Right lobe of liver (tissue), 6 donors: ENCODE results near the gene BCL2. TPM values are rescaled to one million over a fixed set of nuclear protein-coding genes. Genes with fewer than 3 reads are reported as not detected.

Source experiments
- ATAC-seq, 4 donors: fragments of 200-7000 bp; cut with Tn5 transposase; one replicate each; pipeline ENCODE4 v1.9.1; 2020; ENCODE audit warnings: mild to moderate bottlenecking in 4 of 4, moderate library complexity in 4 of 4
- DNase-seq, 3 donors: peaks; one replicate each; pipeline ENCODE4 v3.0.0-alpha.2; 2020
- H3K27ac ChIP-seq, 3 donors: fragments of 200-600 bp; one replicate each; pipeline ENCODE4 v1.8.0; 2022
- H3K27me3 ChIP-seq, 2 donors: fragments of 200-600 bp; one replicate each; pipeline ENCODE4 v1.8.0; 2022
- H3K36me3 ChIP-seq, 4 donors: fragments of 200-600 bp; sonication (generic) in 1 of 4; one replicate each; pipeline versions ENCODE4 v1.5.1 to v1.8.0; 2017 to 2022; ENCODE audit warnings: control low read depth in 1 of 4
- H3K4me1 ChIP-seq, 4 donors: fragments of 200-600 bp; sonication (generic) in 1 of 4; one replicate each; pipeline versions ENCODE4 v1.5.1 to v1.8.0; 2017 to 2022; ENCODE audit warnings: control low read depth in 1 of 4
- H3K4me3 ChIP-seq, 3 donors: fragments of 200-600 bp; one replicate each; pipeline ENCODE4 v1.8.0; 2022
- H3K9me3 ChIP-seq, 4 donors: fragments of 200-600 bp; sonication (generic) in 1 of 4; one replicate each; pipeline versions ENCODE4 v1.5.1 to v1.8.0; 2017 to 2022; ENCODE audit warnings: control low read depth in 1 of 4
- POLR2A ChIP-seq: fragments of 450-650 bp; IDR thresholded peaks from one replicate; pipeline ENCODE4 v1.6.1; 2017; ENCODE audit warnings: antibody characterized with exemption, mild to moderate bottlenecking
- WGBS: methylation state at CpG from one replicate; pipeline ENCODE4 v1.1.6; 2018; ENCODE audit warnings: low coverage, low lambda C conversion rate; ENCODE audit not compliant: insufficient coverage; ENCODE audit errors: missing lambda C conversion rate; 5-methylcytosine and 5-hydroxymethylcytosine counted together
- intact Hi-C, 2 donors: fragments of 100-400 bp; cut with DNase I; formaldehyde crosslinking; loops; one replicate each; pipeline versions ENCODE4 v1.11.2 to v1.14.1; 2022
- total RNA-seq, 6 experiments: library from RNA; depleted of rRNA in 2 of 6; stranded (reverse); fragments of >200 nt in 2 of 6; fragmentation: NEBNext Ultra II Directional in 3 of 6; extraction: Animal tissue kit (Norgen Biotek cat#: 25700) in 3 of 6; gene quantifications; one replicate each; pipeline versions ENCODE4 v1.1.0 to v1.2.4, GENCODE V29; 2016 to 2023
- TF ChIP-seq, protein P1 (sequence below), 4 donors: fragments of 200-600 bp in 3 of 4; fragments of 450-650 bp in 1 of 4; IDR thresholded peaks; one replicate each; pipeline versions ENCODE4 v1.5.1 to v1.8.0; 2016 to 2022; ENCODE audit warnings: antibody characterized with exemption in 4 of 4, mild to moderate bottlenecking in 2 of 4
- donor health status: DM: no; HTN: yes; CAD: no.
- donor health status: DM: no; HTN: no; CAD: no.
- donor health status: DM: no; HTN: no; CAD: no.
- donor health status: DM: no; HTN: yes; CAD: no.
- donor health status: DM: no; HTN: yes; CAD: no.

BCL2 gene
- total RNA-seq, 6 experiments from 2014 or later: 0.73 to 4.7 (median 2.7) TPM

DNA sequence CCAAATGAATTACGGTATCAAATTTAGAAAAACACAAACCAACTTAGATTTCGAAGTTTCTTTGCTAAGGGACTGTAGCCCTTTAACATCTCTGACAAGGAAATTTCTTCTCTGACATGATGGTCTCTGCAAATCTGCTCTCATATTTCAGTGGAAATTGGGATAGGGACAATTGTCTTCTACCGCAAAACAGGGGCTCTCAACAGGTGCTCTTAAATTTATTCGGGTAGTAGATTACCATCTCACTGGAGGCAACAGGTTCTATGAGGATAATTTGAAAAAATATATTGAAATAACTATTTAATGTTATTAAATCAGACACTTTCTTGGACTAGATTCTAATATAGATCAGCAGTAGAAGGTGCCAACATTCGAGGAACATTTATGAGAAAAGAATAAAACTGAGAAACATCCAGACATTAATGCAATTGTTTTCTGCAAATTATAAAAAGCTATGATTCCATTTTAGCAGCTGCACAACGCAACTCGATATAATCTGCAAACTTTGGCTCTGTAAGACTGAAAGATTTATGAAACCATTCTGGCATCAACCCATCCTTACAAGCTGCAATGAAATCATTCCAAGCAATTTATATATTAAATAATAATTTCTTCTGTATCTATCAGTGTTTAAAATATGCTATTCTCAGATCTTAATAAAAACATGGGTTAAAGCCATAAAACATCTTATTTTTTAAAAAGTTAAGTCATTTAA lies 10.0 kb upstream of the BCL2 start:
- Histone ChIP-seq H3K27me3 (no peaks in the 10 kb centered on the region), H3K4me1 (no peaks in the 10 kb centered on the region), H3K36me3 (peaks cover 0 to 39% (median 12%) of the 10 kb centered on the region in 4 donors), H3K4me3 (no peak overlapping the region), H3K9me3 (no peaks in the 10 kb centered on the region), H3K27ac (no peak overlapping the region)
- DNase-seq (no peak), ATAC-seq (no peak)
- TF ChIP-seq, protein P1, sequence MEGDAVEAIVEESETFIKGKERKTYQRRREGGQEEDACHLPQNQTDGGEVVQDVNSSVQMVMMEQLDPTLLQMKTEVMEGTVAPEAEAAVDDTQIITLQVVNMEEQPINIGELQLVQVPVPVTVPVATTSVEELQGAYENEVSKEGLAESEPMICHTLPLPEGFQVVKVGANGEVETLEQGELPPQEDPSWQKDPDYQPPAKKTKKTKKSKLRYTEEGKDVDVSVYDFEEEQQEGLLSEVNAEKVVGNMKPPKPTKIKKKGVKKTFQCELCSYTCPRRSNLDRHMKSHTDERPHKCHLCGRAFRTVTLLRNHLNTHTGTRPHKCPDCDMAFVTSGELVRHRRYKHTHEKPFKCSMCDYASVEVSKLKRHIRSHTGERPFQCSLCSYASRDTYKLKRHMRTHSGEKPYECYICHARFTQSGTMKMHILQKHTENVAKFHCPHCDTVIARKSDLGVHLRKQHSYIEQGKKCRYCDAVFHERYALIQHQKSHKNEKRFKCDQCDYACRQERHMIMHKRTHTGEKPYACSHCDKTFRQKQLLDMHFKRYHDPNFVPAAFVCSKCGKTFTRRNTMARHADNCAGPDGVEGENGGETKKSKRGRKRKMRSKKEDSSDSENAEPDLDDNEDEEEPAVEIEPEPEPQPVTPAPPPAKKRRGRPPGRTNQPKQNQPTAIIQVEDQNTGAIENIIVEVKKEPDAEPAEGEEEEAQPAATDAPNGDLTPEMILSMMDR (IDR thresholded peaks at IDR 0.05): no peak
- TF ChIP-seq POLR2A: no peak
- 87% methylated on average over 7 of the region's 7 CpGs for WGBS
- intact Hi-C loops: loop anchor here (10.0 kb wide), 2 partner anchors 205 to 305 kb away; no protein-coding TSS in a partner anchor

DNA sequence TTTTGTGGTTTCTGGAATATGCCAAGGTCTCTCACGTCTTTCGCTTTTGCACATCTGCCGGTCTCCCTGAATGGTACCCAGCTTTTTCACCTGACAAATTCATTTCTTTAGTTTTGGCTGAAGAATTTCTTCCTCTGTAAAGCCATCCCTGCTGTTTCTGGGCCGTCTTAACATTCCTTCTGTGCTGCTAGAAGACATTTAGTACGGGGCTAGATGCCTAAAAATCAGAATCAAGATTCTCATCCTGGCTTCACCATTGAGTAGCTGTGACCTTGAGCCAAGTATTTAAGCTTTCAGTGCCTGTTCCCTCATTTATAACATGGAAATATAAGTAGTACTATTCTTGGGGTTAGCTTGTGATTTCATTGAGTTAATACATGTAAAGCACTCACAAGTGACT lies 6.4 kb upstream of the BCL2 start:
- no peak for TF ChIP-seq POLR2A
- TF ChIP-seq, protein P1 (IDR thresholded peaks at IDR 0.05): no peak
- WGBS: 84% methylated on average over 5 of the region's 5 CpGs
- Histone ChIP-seq H3K27me3 (no peaks in the 10 kb centered on the region), H3K4me3 (no peak overlapping the region), H3K4me1 (peaks cover 0 to 8% (median 0%) of the 10 kb centered on the region in 4 donors), H3K36me3 (peaks cover 0 to 8% (median 4%) of the 10 kb centered on the region in 4 donors), H3K27ac (no peak overlapping the region), H3K9me3 (no peaks in the 10 kb centered on the region)
- intact Hi-C loops: loop anchor here (10.0 kb wide), 1 partner anchor 301 kb away; no protein-coding TSS in a partner anchor
- DNase-seq: no peak
- ATAC-seq: no peak

DNA sequence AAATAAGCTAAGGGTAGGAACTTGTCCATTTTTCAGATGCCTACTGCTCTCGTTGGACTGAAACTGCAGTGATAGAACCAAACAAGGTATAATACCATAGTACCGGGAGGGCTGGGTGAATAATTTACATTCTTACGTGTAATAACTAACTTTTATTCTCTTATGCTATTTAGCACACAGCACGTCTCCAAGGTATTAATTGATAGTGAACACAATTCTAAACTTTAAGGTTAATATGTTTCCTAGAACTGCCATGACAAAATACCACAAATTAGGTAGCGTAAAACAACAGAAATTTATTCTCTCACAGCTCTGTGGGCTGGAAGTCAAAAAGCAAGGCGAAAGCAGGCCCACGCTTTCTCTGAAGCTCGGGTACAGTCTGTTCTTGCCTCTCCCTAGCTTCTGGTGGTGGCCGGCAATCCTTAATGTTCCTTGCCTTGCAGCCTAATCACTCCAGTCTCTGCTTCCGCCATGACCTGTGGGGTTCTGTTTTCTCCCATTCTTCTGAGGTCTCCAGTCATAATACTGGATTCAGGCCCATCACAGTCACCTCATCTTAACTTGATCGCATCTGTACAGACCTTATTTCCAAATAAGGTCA lies 5.6 kb upstream of the BCL2 start:
- Histone ChIP-seq H3K27me3 (no peaks in the 10 kb centered on the region), H3K27ac (no peak overlapping the region), H3K9me3 (no peaks in the 10 kb centered on the region), H3K4me1 (peaks cover 0 to 8% (median 0%) of the 10 kb centered on the region in 4 donors), H3K36me3 (peaks cover 0 to 6% (median 3%) of the 10 kb centered on the region in 4 donors), H3K4me3 (no peak overlapping the region)
- DNase-seq (no peak), ATAC-seq (no peak)
- 86% methylated on average over 9 of the region's 11 CpGs for WGBS
- TF ChIP-seq POLR2A: no peak
- TF ChIP-seq, protein P1 (IDR thresholded peaks at IDR 0.05): no peak
- intact Hi-C loops: loop anchor here (10.0 kb wide), 1 partner anchor 300 kb away; no protein-coding TSS in a partner anchor

DNA sequence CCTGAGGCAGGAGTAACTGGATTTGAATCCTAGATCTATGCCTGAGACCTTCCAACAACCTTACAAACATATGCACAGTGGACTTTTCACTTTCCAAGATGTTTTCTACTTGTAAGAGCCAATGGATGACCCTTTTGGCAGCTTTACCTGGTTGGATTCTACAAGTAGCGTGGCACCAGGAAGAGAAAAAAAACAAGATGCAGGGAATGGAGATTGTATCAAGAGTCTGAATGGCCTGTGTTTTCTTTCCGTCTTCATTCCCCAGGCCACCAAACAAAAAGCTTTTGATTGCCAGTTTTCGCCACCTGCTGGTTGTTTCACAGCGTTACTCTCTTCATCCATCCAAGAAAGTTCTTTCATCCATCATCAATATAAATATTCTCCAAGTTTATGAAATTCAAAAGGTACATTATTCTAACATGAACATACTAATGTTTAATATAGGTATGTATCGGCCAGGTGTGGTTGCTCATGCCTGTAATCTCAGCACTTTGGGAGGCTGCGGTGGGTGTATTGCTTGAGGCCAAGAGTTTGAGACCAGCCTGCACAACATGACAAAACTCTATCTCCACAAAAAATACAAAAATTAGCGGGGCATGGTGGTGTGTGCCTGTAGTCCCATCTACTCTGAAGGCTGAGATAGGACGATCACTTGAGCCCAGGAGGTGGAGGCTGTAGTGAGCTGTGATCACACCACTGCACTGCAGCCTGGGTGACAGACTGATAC lies 3.5 kb upstream of the BCL2 start:
- no peaks in the 10 kb centered on the region for H3K9me3 ChIP-seq
- WGBS: 15% methylated on average over 8 of the region's 8 CpGs
- no peaks in the 10 kb centered on the region for H3K36me3 ChIP-seq
- intact Hi-C loops: loop anchor here (10.0 kb wide), 1 partner anchor 298 kb away; no protein-coding TSS in a partner anchor
- H3K4me1 ChIP-seq: peaks cover 0 to 22% (median 0%) of the 10 kb centered on the region in 4 donors
- peaks cover 0 to 5% of the 10 kb centered on the region in 2 donors for H3K27me3 ChIP-seq
- no peak overlapping the region for H3K27ac ChIP-seq
- ATAC-seq: peak; percentile 44 to 52 (median 47)
- no peak overlapping the region for H3K4me3 ChIP-seq
- TF ChIP-seq, protein P1 (IDR thresholded peaks at IDR 0.05): peak; percentile 73 to 86 (median 79)
- no peak for TF ChIP-seq POLR2A
- peak in 1 of 3 donors; percentile 62 for DNase-seq
